OCI-LY7 (cell line): ENCODE measurements around the gene SH3TC2. TPM values are rescaled to one million over a fixed set of nuclear protein-coding genes. Genes with fewer than 3 reads are reported as not detected.

Experiments used
- BruUV-seq: library from RNA; stranded (reverse); fragments of 400-500 nt; replicated peaks from 2 replicates; lab custom pipeline; 2021; lab: Mats Ljungman, UMichigan
- CTCF ChIA-PET: fragments of 300-600 bp; sonication (Branson Sonifier 250); formaldehyde crosslinking; loops from one replicate; lab custom pipeline; 2022; ENCODE audit warnings: antibody characterized with exemption; ENCODE audit not compliant: unreplicated experiment; lab: Charles Lee
- POLR2A ChIA-PET: fragments of 300-600 bp; sonication (Branson Sonifier 250); formaldehyde crosslinking; loops from one replicate; lab custom pipeline; 2022; ENCODE audit warnings: antibody characterized with exemption; lab: Charles Lee
- DNase-seq: peaks from one replicate; pipeline ENCODE4 v3.0.0-alpha.2; 2015; ENCODE audit warnings: low spot score
- H2AFZ ChIP-seq: fragments of 200-600 bp; sonication (generic), shearing (Covaris generic); 2 replicates; pipeline ENCODE4 v1.6.1; 2014; ENCODE audit warnings: mild to moderate bottlenecking, antibody characterized with exemption, low read length, moderate library complexity
- H3K27ac ChIP-seq: fragments of 200-600 bp; sonication (generic); 2 replicates; pipeline ENCODE4 v1.5.1; 2014; ENCODE audit warnings: mixed run types, low read depth, mild to moderate bottlenecking, moderate library complexity, low read length, inconsistent platforms; ENCODE audit not compliant: poor library complexity, severe bottlenecking
- H3K36me3 ChIP-seq: fragments of 200-600 bp; sonication (generic); 2 replicates; pipeline ENCODE4 v1.6.1; 2014; ENCODE audit warnings: mild to moderate bottlenecking, antibody characterized with exemption, low read length, moderate library complexity, mixed read lengths; ENCODE audit not compliant: insufficient read depth
- H3K4me1 ChIP-seq: fragments of 200-600 bp; sonication (generic); 2 replicates; pipeline ENCODE4 v1.5.1; 2014; ENCODE audit warnings: mild to moderate bottlenecking, low read length; ENCODE audit not compliant: insufficient read depth, poor library complexity, severe bottlenecking
- H3K4me2 ChIP-seq: fragments of 200-600 bp; sonication (generic); 2 replicates; pipeline ENCODE4 v1.6.1; 2014; ENCODE audit warnings: mild to moderate bottlenecking, low read length
- H3K4me3 ChIP-seq: fragments of 200-600 bp; sonication (generic); 2 replicates; pipeline ENCODE4 v1.5.1; 2014; ENCODE audit warnings: mild to moderate bottlenecking, low read depth, low read length; ENCODE audit not compliant: poor library complexity, severe bottlenecking
- H3K79me2 ChIP-seq: fragments of 200-600 bp; sonication (generic); 2 replicates; pipeline ENCODE4 v1.6.1; 2016; ENCODE audit warnings: low read depth, mild to moderate bottlenecking, low read length, moderate library complexity, mixed read lengths; ENCODE audit not compliant: insufficient read depth
- H3K9me2 ChIP-seq: fragments of 200-600 bp; sonication (generic); 2 replicates; pipeline ENCODE4 v1.6.1; 2016; ENCODE audit warnings: mild to moderate bottlenecking, low read length, mixed read lengths; ENCODE audit not compliant: insufficient read depth
- H3K9me3 ChIP-seq: fragments of 200-600 bp; sonication (generic); 2 replicates; pipeline ENCODE4 v1.6.1; 2014; ENCODE audit warnings: mild to moderate bottlenecking, mixed run types, low read length, mixed read lengths
- H4K20me1 ChIP-seq: fragments of 200-600 bp; sonication (generic); 2 replicates; pipeline ENCODE4 v1.6.1; 2014; ENCODE audit warnings: mild to moderate bottlenecking, antibody characterized with exemption, low read length, moderate library complexity, mixed read lengths; ENCODE audit not compliant: insufficient read depth
- CTCF ChIP-seq: fragments of 200-600 bp; sonication (generic); conservative IDR thresholded peaks from 2 replicates; pipeline ENCODE4 v1.5.1; 2014; ENCODE audit warnings: mild to moderate bottlenecking, antibody characterized with exemption, low read length, moderate library complexity, mixed read lengths
- EZH2phosphoT487 ChIP-seq: fragments of 200-600 bp; sonication (generic); IDR thresholded peaks from 2 replicates; pipeline ENCODE4 v1.6.1; 2018; ENCODE audit warnings: low read depth, borderline replicate concordance, mild to moderate bottlenecking, mixed run types, antibody characterized with exemption, low read length, moderate library complexity, mixed read lengths
- intact Hi-C: fragments of 100-400 bp; cut with micrococcal nuclease; formaldehyde crosslinking; loops from one replicate; pipeline ENCODE4 v1.10.0; 2022; ENCODE audit not compliant: unreplicated experiment
- total RNA-seq, 2 experiments: library from RNA; depleted of rRNA in 1 of 2; stranded (reverse); fragments of >200 nt in 1 of 2; shearing (Covaris generic) in 1 of 2; gene quantifications; 2 replicates each; pipeline ENCODE4 v1.2.3, GENCODE V29; 2014 to 2022

Gene SH3TC2
- total RNA-seq, 2 experiments from 2014 or later, result not detected

- Histone ChIP-seq H3K4me2 (no peak overlapping the region), H3K4me3 (no peak overlapping the region), H2AFZ (no peak overlapping the region), H4K20me1 (no peaks in the 10 kb centered on the region), H3K36me3 (no peaks in the 10 kb centered on the region), H3K9me3 (no peaks in the 10 kb centered on the region), H3K27ac (no peak overlapping the region), H3K4me1 (no peaks in the 10 kb centered on the region), H3K79me2 (no peaks in the 10 kb centered on the region), H3K9me2 (no peaks in the 10 kb centered on the region)
- ChIA-PET POLR2A (no interaction called here), CTCF (no interaction called here)
- intact Hi-C loops, result no loop called here
- no peak for DNase-seq
- no TSS peak for BruUV-seq
- TF ChIP-seq EZH2phosphoT487 (no peak), CTCF (no peak)
These were observed 21.6 kb downstream of the SH3TC2 start for GRCh38 chr5:149041242-149041641.

DNA sequence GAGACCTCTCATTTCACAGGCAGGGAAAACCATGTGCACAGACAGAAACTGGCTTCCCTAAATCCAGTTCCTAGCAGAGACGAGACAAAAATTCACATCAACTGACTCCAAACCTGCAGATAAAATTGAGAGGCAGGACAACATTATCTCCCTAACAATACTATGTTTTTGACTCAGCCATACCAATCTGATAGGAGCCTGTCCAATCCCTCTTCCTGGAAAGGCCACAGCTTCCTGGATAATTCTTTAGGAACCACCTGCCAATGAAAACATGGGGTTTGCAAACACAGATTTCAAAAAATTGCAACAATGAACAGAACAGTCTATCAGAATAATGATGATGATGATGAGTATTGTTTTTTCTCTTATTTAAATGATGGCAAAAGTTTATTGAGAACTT, 22.4 kb downstream of the SH3TC2 start:
- Histone ChIP-seq H3K36me3 (no peaks in the 10 kb centered on the region), H2AFZ (no peak overlapping the region), H3K4me2 (no peak overlapping the region), H3K4me1 (no peaks in the 10 kb centered on the region), H3K4me3 (no peak overlapping the region), H3K27ac (no peak overlapping the region), H4K20me1 (no peaks in the 10 kb centered on the region), H3K79me2 (no peaks in the 10 kb centered on the region), H3K9me2 (no peaks in the 10 kb centered on the region), H3K9me3 (no peaks in the 10 kb centered on the region)
- no peak for TF ChIP-seq CTCF
- no peak for TF ChIP-seq EZH2phosphoT487
- POLR2A ChIA-PET, result no interaction called here
- intact Hi-C loops, result no loop called here
- BruUV-seq, result no TSS peak
- CTCF ChIA-PET, result no interaction called here
- DNase-seq, result no peak

DNA sequence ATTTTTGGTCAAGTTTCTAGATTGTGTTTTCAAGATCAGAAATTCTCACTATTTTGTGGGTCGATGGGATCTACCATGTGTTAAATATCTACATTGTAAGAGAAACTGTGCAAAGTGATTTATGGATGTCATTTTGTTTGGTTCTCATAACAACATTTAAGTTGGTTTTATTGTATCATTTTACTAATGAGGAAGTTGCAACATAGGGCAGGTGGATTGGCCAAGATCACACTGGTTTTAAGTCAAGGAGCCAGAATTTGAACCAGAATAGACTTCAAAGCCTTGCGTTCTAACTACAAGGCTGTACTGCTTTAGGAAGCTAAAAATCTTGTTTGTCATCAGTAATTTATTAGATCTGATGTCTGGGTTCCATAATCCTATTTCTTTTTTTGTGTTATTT, 23.4 kb downstream of the SH3TC2 start:
- no peaks in the 10 kb centered on the region for H3K79me2 ChIP-seq
- TF ChIP-seq EZH2phosphoT487, result no peak
- no peak for TF ChIP-seq CTCF
- no TSS peak for BruUV-seq
- DNase-seq, result no peak
- H3K9me2 ChIP-seq, result no peaks in the 10 kb centered on the region
- ChIA-PET CTCF (no interaction called here), POLR2A (no interaction called here)
- H2AFZ ChIP-seq, result no peak overlapping the region
- no peaks in the 10 kb centered on the region for H3K9me3 ChIP-seq
- no peak overlapping the region for H3K4me3 ChIP-seq
- intact Hi-C loops, result loop anchor here (10.0 kb wide), 1 partner anchor 585 kb away; no protein-coding TSS in a partner anchor
- no peaks in the 10 kb centered on the region for H3K4me1 ChIP-seq
- H4K20me1 ChIP-seq, result no peaks in the 10 kb centered on the region
- no peak overlapping the region for H3K27ac ChIP-seq
- no peak overlapping the region for H3K4me2 ChIP-seq
- H3K36me3 ChIP-seq, result no peaks in the 10 kb centered on the region
